ENCODE measurements around the gene USP46. TPM values are rescaled to one million over a fixed set of nuclear protein-coding genes. Genes with fewer than 3 reads are reported as not detected.

USP46 gene
- total and polyA plus RNA-seq, 2 of the 13 experiments (the other 11 are each of a cell fraction or from before 2014, with no cell fraction given): 4.7 to 17.4 TPM

GRCh38 chr4:52554612-52555355 is 104.3 kb downstream of the USP46 start:
- DNase-seq (ENCODE audit: low spot score) (no peak), FAIRE-seq (no peak), ATAC-seq (no peak)
- Histone ChIP-seq H3K36me3 (replicated peaks in 1 of 2; ENCODE audit: control insufficient read depth in 1 of 2, insufficient read depth in 2 of 2, low read length in 2 of 2) (no peaks in the 10 kb centered on the region), H3K79me2 (ENCODE audit: insufficient read depth, low read length) (no peaks in the 10 kb centered on the region), H2AFZ (ENCODE audit: low read length) (no peak overlapping the region), H3K27ac (ENCODE audit: extremely low read length, insufficient read depth, low read length) (no peak overlapping the region), H3K4me3 (replicated peaks in 1 of 3; ENCODE audit: insufficient read depth in 1 of 3, low read depth in 2 of 3, low read length in 3 of 3) (no peak overlapping the region), H3K27me3 (ENCODE audit: control insufficient read depth in 1 of 2, insufficient read depth in 2 of 2, low read length in 2 of 2) (no peaks in the 10 kb centered on the region; a peak in 2 of 5 replicates), H3K4me2 (ENCODE audit: low read depth, low read length) (no peak overlapping the region), H3K9ac (ENCODE audit: insufficient read depth, low read depth, low read length) (no peak overlapping the region), H3K9me3 (ENCODE audit: low read length) (no peaks in the 10 kb centered on the region), H4K20me1 (ENCODE audit: insufficient read depth, low read length) (no peaks in the 10 kb centered on the region), H3K4me1 (ENCODE audit: insufficient read depth, low read length) (no peaks in the 10 kb centered on the region)
- ChIA-PET CTCF (ENCODE audit: low intra/inter-chr PET ratio, low total read pairs) (no interaction called here), POLR2A (no interaction called here)
- BruUV-seq (replicated peaks): no TSS peak
- in situ Hi-C loops (cut with HindIII; ENCODE audit: extremely low pct_ligation_motif_present, low pct_unique_long_range_greater_than_20kb) (no loop called here), intact Hi-C loops (cut with micrococcal nuclease; ENCODE audit: unreplicated experiment) (loop anchor here (5.0 kb wide), 1 partner anchor 283 kb away; no protein-coding TSS in a partner anchor)
- TF ChIP-seq FOXP4 (CRISPR knock-in tag; IDR thresholded peaks at IDR 0.05) (no peak), ZNF143 (CRISPR knock-in tag; IDR thresholded peaks at IDR 0.05) (no peak), STAG1 (CRISPR knock-in tag; IDR thresholded peaks at IDR 0.05) (no peak), RFXAP (CRISPR knock-in tag; IDR thresholded peaks at IDR 0.05; ENCODE audit: borderline replicate concordance) (no peak), SRSF4 (IDR thresholded peaks at IDR 0.05; ENCODE audit: low read depth, low read length, poor library complexity, severe bottlenecking) (no peak), EZH2 (conservative IDR thresholded peaks at IDR 0.05; ENCODE audit: low read depth, low read length) (no peak), ZBTB37 (CRISPR knock-in tag; IDR thresholded peaks at IDR 0.05) (no peak), ZNF329 (CRISPR knock-in tag; IDR thresholded peaks at IDR 0.05; ENCODE audit: low read depth) (no peak), ZNF83 (CRISPR knock-in tag; IDR thresholded peaks at IDR 0.05; ENCODE audit: borderline replicate concordance) (no peak), PATZ1 (CRISPR knock-in tag; IDR thresholded peaks at IDR 0.05) (no peak)
- WGBS (ENCODE audit: low lambda C conversion rate): 5% methylated on average over 5 of the region's 5 CpGs

Measured in HepG2 (cell line).